IPS-11a (cell line): ENCODE data around the gene CNTNAP2.
"Not testable (repeated sequence)": the region's sequence is repeated elsewhere in the genome, so short reads cannot be mapped to it uniquely, and the experiment has no call there.

Experiments used
- H3K4me3 ChIP-seq: one replicate; pipeline ENCODE4 v1.5.1; 2013; ENCODE audit warnings: low read depth, low read length, control low read depth

The CNTNAP2 gene

GRCh38 chr7:148042935-148043631 is 1926.5 kb downstream of the CNTNAP2 start:
- no peak overlapping the region for H3K4me3 ChIP-seq

- no peak overlapping the region for H3K4me3 ChIP-seq
Observed at GRCh38 chr7:148044173-148044572, 1927.6 kb downstream of the CNTNAP2 start.

- H3K4me3 ChIP-seq, result no peak overlapping the region
Observed at GRCh38 chr7:148045521-148045920, 1928.9 kb downstream of the CNTNAP2 start.

GRCh38 chr7:148049068-148049467 is 1932.5 kb downstream of the CNTNAP2 start:
- no peak overlapping the region for H3K4me3 ChIP-seq

GRCh38 chr7:148050492-148051158 is 1934.0 kb downstream of the CNTNAP2 start:
- H3K4me3 ChIP-seq, result no peak overlapping the region

GRCh38 chr7:148056406-148056805 is 1939.8 kb downstream of the CNTNAP2 start:
- no peak overlapping the region for H3K4me3 ChIP-seq

GRCh38 chr7:148058092-148058491 is 1941.5 kb downstream of the CNTNAP2 start:
- no peak overlapping the region for H3K4me3 ChIP-seq

- H3K4me3 ChIP-seq, result no peak overlapping the region
Observed at GRCh38 chr7:148058753-148059152, 1942.2 kb downstream of the CNTNAP2 start.

GRCh38 chr7:148060724-148061123 is 1944.1 kb downstream of the CNTNAP2 start:
- no peak overlapping the region for H3K4me3 ChIP-seq

GRCh38 chr7:148078111-148078510 is 1961.5 kb downstream of the CNTNAP2 start:
- not testable (repeated sequence) for H3K4me3 ChIP-seq

- H3K4me3 ChIP-seq, result no peak overlapping the region
Observed at GRCh38 chr7:148079206-148080080, 1962.8 kb downstream of the CNTNAP2 start.

- no peak overlapping the region for H3K4me3 ChIP-seq
Observed at GRCh38 chr7:148083448-148083847, 1966.8 kb downstream of the CNTNAP2 start.

GRCh38 chr7:148084138-148084537 is 1967.5 kb downstream of the CNTNAP2 start:
- no peak overlapping the region for H3K4me3 ChIP-seq

GRCh38 chr7:148091882-148092281 is 1975.3 kb downstream of the CNTNAP2 start:
- H3K4me3 ChIP-seq, result no peak overlapping the region

GRCh38 chr7:148093375-148094166 is 1977.0 kb downstream of the CNTNAP2 start:
- no peak overlapping the region for H3K4me3 ChIP-seq

- no peak overlapping the region for H3K4me3 ChIP-seq
Observed at GRCh38 chr7:148095066-148095465, 1978.5 kb downstream of the CNTNAP2 start.

GRCh38 chr7:148104136-148104716 is 1987.6 kb downstream of the CNTNAP2 start:
- no peak overlapping the region for H3K4me3 ChIP-seq

- no peak overlapping the region for H3K4me3 ChIP-seq
Observed at GRCh38 chr7:148104924-148105323, 1988.3 kb downstream of the CNTNAP2 start.

- no peak overlapping the region for H3K4me3 ChIP-seq
Observed at GRCh38 chr7:148105853-148106252, 1989.3 kb downstream of the CNTNAP2 start.

GRCh38 chr7:148107443-148108127 is 1991.0 kb downstream of the CNTNAP2 start:
- H3K4me3 ChIP-seq, result no peak overlapping the region
